CD4-positive, alpha-beta T cell treated with Interleukin-15 for 4 hours (primary cell): ENCODE results near the gene ALDOB.

Source experiments
- DNase-seq: peaks from one replicate; pipeline ENCODE4 v3.0.0-alpha.2; 2020; ENCODE audit warnings: low spot score

Gene ALDOB

GRCh38 chr9:101455656-101456240 lies 20.2 kb upstream of the ALDOB start:
- DNase-seq, result no peak

- DNase-seq, result no peak
Observed at GRCh38 chr9:101453776-101454570, 18.4 kb upstream of the ALDOB start.

- DNase-seq, result no peak
Observed at GRCh38 chr9:101451498-101451897, 15.9 kb upstream of the ALDOB start.

GRCh38 chr9:101450931-101451330 lies 15.4 kb upstream of the ALDOB start:
- no peak for DNase-seq

GRCh38 chr9:101449071-101449721 lies 13.6 kb upstream of the ALDOB start:
- DNase-seq, result peak; percentile 12

GRCh38 chr9:101448680-101449070 lies 13.1 kb upstream of the ALDOB start:
- no peak for DNase-seq

GRCh38 chr9:101446732-101447131 lies 11.2 kb upstream of the ALDOB start:
- no peak for DNase-seq

GRCh38 chr9:101445353-101446029 lies 9.9 kb upstream of the ALDOB start:
- DNase-seq, result no peak

GRCh38 chr9:101443364-101443771 lies 7.8 kb upstream of the ALDOB start:
- DNase-seq, result no peak

GRCh38 chr9:101442736-101443135 lies 7.2 kb upstream of the ALDOB start:
- DNase-seq, result no peak

GRCh38 chr9:101442318-101442717 lies 6.7 kb upstream of the ALDOB start:
- DNase-seq, result no peak

GRCh38 chr9:101440714-101441230 lies 5.2 kb upstream of the ALDOB start:
- DNase-seq, result no peak

- DNase-seq, result no peak
Observed at GRCh38 chr9:101438523-101438922, 2.9 kb upstream of the ALDOB start.

- no peak for DNase-seq
Observed at GRCh38 chr9:101437806-101438232, 2.2 kb upstream of the ALDOB start.

- DNase-seq, result no peak
Observed at GRCh38 chr9:101434998-101435397, 576 bp downstream of the ALDOB start.

GRCh38 chr9:101433229-101433628 lies 2.3 kb downstream of the ALDOB start:
- no peak for DNase-seq

GRCh38 chr9:101432740-101433139 lies 2.8 kb downstream of the ALDOB start:
- DNase-seq, result no peak

GRCh38 chr9:101432171-101432570 lies 3.4 kb downstream of the ALDOB start:
- no peak for DNase-seq

- no peak for DNase-seq
Observed at GRCh38 chr9:101429736-101430135, 5.8 kb downstream of the ALDOB start.

- DNase-seq, result no peak
Observed at GRCh38 chr9:101428909-101429308, 6.7 kb downstream of the ALDOB start.

- DNase-seq, result no peak
Observed at GRCh38 chr9:101427957-101428655, 7.5 kb downstream of the ALDOB start.

GRCh38 chr9:101427358-101427757 lies 8.2 kb downstream of the ALDOB start:
- DNase-seq, result no peak
